DMS153 treated with DMSO at 0.1 percent for 48 hours (cell line): ENCODE data around the gene GPSM1.
"Not testable (repeated sequence)": the region's sequence is repeated elsewhere in the genome, so short reads cannot be mapped to it uniquely, and the experiment has no call there.

Experiments
- DNase-seq: peaks from one replicate; lab custom pipeline; 2025; ENCODE audit not compliant: unreplicated experiment; lab: John Stamatoyannopoulos, UW

Gene GPSM1

GRCh38 chr9:136392538-136393449, 65.5 kb downstream of the GPSM1 start:
- DNase-seq = no peak

- DNase-seq = no peak
Measured at GRCh38 chr9:136393531-136393930, 66.2 kb downstream of the GPSM1 start.

GRCh38 chr9:136394312-136395019, 67.1 kb downstream of the GPSM1 start:
- no peak for DNase-seq

GRCh38 chr9:136395020-136395340, 67.6 kb downstream of the GPSM1 start:
- DNase-seq = no peak

GRCh38 chr9:136395345-136396218, 68.2 kb downstream of the GPSM1 start:
- no peak for DNase-seq

- no peak for DNase-seq
Measured at GRCh38 chr9:136396219-136396515, 68.8 kb downstream of the GPSM1 start.

- DNase-seq = no peak
Measured at GRCh38 chr9:136397643-136398042, 70.3 kb downstream of the GPSM1 start.

GRCh38 chr9:136398286-136398685, 70.9 kb downstream of the GPSM1 start:
- DNase-seq = no peak

GRCh38 chr9:136399176-136400037, 72.1 kb downstream of the GPSM1 start:
- DNase-seq = no peak

- DNase-seq = peak; percentile 77
Measured at GRCh38 chr9:136400038-136400834, 72.9 kb downstream of the GPSM1 start, which contains the start of gene SNAPC4. TSS of gene SNAPC4 (minus strand) at chr9:136400170. CDS start at chr9:136398428, 1,742 bp downstream.

GRCh38 chr9:136401173-136401922, 74.0 kb downstream of the GPSM1 start:
- no peak for DNase-seq

- no peak for DNase-seq
Measured at GRCh38 chr9:136402067-136402466, 74.7 kb downstream of the GPSM1 start.

GRCh38 chr9:136403538-136403914, 76.2 kb downstream of the GPSM1 start:
- no peak for DNase-seq

- no peak for DNase-seq
Measured at GRCh38 chr9:136403915-136404800, 76.8 kb downstream of the GPSM1 start.

- DNase-seq = no peak
Measured at GRCh38 chr9:136404801-136405136, 77.4 kb downstream of the GPSM1 start.

GRCh38 chr9:136405481-136405880, 78.1 kb downstream of the GPSM1 start:
- DNase-seq = no peak

GRCh38 chr9:136405904-136406303, 78.6 kb downstream of the GPSM1 start:
- not testable (repeated sequence) for DNase-seq

- DNase-seq = not testable (repeated sequence)
Measured at GRCh38 chr9:136407061-136407460, 79.7 kb downstream of the GPSM1 start.
